ENCODE measurements around the gene MEI1.

GRCh38 chr22:41709341-41709740 is 10.0 kb downstream of the MEI1 start:
- TF ChIP-seq EP300 (IDR thresholded peaks at IDR 0.05) (no peak), CTCF (IDR thresholded peaks at IDR 0.05) (no peak), POLR2A (IDR thresholded peaks at IDR 0.05) (no peak)
